HG02840 (cell line): Measurements from ENCODE around the gene RTL1.

Experiments
- ATAC-seq: cut with Tn5 transposase; IDR thresholded peaks from one replicate; pipeline ENCODE4 v1.9.1; 2021; ENCODE audit warnings: mild to moderate bottlenecking, moderate library complexity, moderate number of reproducible peaks; ENCODE audit not compliant: unreplicated experiment, low FRiP score

RTL1 gene

GRCh38 chr14:100898935-100899883 is 4.3 kb downstream of the RTL1 start:
- ATAC-seq, result no peak

- no peak for ATAC-seq
Observed at GRCh38 chr14:100898465-100898864, 5.1 kb downstream of the RTL1 start.

- no peak for ATAC-seq
Observed at GRCh38 chr14:100896369-100897060, 7.0 kb downstream of the RTL1 start.

- ATAC-seq, result no peak
Observed at GRCh38 chr14:100895411-100895810, 8.1 kb downstream of the RTL1 start.

GRCh38 chr14:100894416-100894815 is 9.1 kb downstream of the RTL1 start:
- no peak for ATAC-seq

GRCh38 chr14:100893760-100894159 is 9.8 kb downstream of the RTL1 start:
- no peak for ATAC-seq

- ATAC-seq, result no peak
Observed at GRCh38 chr14:100893228-100893601, 10.3 kb downstream of the RTL1 start.

- no peak for ATAC-seq
Observed at GRCh38 chr14:100892496-100893227, 10.9 kb downstream of the RTL1 start.

- no peak for ATAC-seq
Observed at GRCh38 chr14:100891501-100892445, 11.7 kb downstream of the RTL1 start.

GRCh38 chr14:100891051-100891450 is 12.5 kb downstream of the RTL1 start:
- no peak for ATAC-seq

GRCh38 chr14:100890061-100890850 is 13.3 kb downstream of the RTL1 start:
- no peak for ATAC-seq

GRCh38 chr14:100889641-100890040 is 13.9 kb downstream of the RTL1 start:
- no peak for ATAC-seq

GRCh38 chr14:100888789-100889315 is 14.7 kb downstream of the RTL1 start:
- ATAC-seq, result no peak

GRCh38 chr14:100887728-100888335 is 15.7 kb downstream of the RTL1 start:
- no peak for ATAC-seq

- ATAC-seq, result no peak
Observed at GRCh38 chr14:100885617-100886016, 17.9 kb downstream of the RTL1 start.

GRCh38 chr14:100885196-100885595 is 18.3 kb downstream of the RTL1 start:
- ATAC-seq, result no peak

GRCh38 chr14:100884456-100884855 is 19.1 kb downstream of the RTL1 start:
- ATAC-seq, result no peak

- no peak for ATAC-seq
Observed at GRCh38 chr14:100883789-100884101, 19.8 kb downstream of the RTL1 start.
